GM18907 (cell line): Measurements from ENCODE around the gene SLC38A8.

Source experiments
- ATAC-seq: cut with Tn5 transposase; IDR thresholded peaks from one replicate; pipeline ENCODE4 v1.9.1; 2021; ENCODE audit warnings: mild to moderate bottlenecking, moderate library complexity; ENCODE audit not compliant: unreplicated experiment

The SLC38A8 gene

GRCh38 chr16:84033251-84034195, 9.1 kb downstream of the SLC38A8 start:
- no peak for ATAC-seq

GRCh38 chr16:84032458-84033178, 10.0 kb downstream of the SLC38A8 start:
- ATAC-seq, result no peak

DNA sequence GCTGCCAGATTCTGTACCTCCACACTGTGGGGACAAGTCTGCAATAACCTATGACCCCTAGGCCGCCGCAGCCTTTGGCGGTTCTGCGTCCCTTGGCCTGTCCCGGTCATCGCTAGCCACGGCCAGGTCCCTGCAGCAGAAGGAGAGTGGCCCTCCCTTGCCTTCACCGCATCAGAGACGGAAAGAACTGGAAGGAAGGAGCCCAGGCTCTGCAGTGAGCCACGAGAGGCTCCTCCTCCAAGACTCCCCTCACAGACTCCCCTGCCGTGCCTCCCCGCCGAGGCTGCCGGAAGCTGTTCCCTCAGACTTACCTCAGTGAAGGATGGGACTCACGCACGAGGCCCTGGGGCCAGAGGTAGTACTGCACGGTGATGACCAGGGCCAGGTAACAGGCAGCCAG, 11.0 kb downstream of the SLC38A8 start:
- ATAC-seq, result no peak

GRCh38 chr16:84029297-84030047, 13.1 kb downstream of the SLC38A8 start:
- no peak for ATAC-seq

DNA sequence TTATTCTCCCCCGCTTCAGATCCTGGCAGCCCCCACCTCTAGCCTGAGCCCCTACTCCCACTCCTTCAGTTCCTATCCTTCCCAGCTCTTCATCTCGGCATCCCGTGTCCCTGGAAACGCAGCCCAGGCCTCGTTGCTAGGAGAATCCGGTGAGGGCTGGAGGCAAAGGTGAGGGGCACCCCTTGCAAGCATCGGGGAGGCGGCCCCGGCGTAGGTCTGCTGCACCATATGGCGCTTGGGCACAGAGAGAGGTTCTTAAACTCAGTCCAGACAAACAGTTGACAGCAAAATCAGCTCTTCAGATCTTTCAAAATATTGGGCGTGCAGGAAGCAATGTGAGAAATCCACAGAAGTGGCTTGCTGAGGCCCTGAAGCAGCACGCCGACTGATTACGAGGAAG, 15.0 kb downstream of the SLC38A8 start:
- no peak for ATAC-seq

GRCh38 chr16:84026606-84027005, 16.0 kb downstream of the SLC38A8 start:
- ATAC-seq, result no peak

GRCh38 chr16:84024854-84025253, 17.7 kb downstream of the SLC38A8 start:
- no peak for ATAC-seq

GRCh38 chr16:84022644-84023043, 20.0 kb downstream of the SLC38A8 start:
- ATAC-seq, result no peak

- no peak for ATAC-seq
These were observed 21.1 kb downstream of the SLC38A8 start for GRCh38 chr16:84021488-84021887.

DNA sequence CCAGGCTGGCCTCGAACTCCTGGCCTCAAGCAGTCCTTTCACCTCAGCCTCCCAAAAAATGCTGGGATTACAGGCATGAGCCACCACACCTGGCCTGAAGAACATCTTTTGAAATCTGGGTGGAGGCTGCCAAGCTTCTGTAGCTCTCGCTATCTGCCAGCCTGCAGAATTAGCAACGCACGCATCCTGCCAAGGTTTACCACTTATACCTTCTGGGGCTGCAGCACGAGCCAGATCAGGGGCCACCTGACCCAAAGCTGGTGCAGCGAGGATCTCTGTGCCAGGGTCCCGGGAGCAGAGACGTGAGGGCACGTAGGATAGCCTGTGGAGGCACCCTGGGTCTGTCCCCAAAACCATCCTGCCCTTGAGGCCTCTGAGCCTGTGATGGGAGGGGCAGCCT, 22.2 kb downstream of the SLC38A8 start:
- ATAC-seq, result no peak

GRCh38 chr16:84018710-84019109, 23.9 kb downstream of the SLC38A8 start:
- ATAC-seq, result no peak

DNA sequence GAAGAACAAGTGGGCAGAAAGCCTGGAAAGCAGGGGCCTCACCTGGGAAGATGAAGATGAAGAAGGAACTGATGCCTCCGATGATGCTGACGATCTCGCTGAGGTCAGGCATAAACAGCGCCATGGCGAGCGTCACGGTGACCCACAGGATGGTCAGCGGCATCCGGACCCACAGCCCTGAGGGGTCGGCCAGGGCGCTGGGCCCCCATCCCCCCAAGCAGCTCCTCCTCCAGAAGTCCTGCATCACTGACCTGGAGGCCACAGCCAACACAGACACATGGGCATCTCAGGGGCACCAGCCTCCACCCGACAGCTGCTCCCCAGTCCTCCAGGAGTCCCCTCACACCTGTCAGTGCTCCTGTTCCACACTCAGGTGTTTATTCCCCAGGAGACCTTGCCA, 26.1 kb downstream of the SLC38A8 start:
- no peak for ATAC-seq

DNA sequence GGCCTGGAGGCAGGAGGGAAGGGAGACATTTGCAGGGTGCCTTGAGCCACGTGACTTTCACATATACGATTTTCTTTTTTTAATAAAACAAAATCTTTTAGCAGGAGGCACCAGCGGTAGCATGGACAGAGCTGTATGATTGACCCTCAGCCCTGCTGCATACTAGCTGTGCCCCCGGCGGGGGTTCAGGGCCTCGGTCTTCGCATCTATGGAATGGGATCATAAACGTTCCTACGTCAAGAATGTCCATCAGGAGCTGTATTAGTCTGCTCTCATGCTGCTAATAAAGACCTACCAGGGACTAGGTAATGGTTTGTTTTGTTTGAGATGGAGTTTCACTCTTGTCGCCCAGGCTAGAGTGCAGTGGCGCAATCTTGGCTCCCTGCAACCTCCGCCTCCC, 27.2 kb downstream of the SLC38A8 start:
- no peak for ATAC-seq

GRCh38 chr16:84014570-84015327, 27.8 kb downstream of the SLC38A8 start:
- ATAC-seq, result no peak

GRCh38 chr16:84013787-84014569, 28.6 kb downstream of the SLC38A8 start:
- ATAC-seq, result peak; percentile 87

DNA sequence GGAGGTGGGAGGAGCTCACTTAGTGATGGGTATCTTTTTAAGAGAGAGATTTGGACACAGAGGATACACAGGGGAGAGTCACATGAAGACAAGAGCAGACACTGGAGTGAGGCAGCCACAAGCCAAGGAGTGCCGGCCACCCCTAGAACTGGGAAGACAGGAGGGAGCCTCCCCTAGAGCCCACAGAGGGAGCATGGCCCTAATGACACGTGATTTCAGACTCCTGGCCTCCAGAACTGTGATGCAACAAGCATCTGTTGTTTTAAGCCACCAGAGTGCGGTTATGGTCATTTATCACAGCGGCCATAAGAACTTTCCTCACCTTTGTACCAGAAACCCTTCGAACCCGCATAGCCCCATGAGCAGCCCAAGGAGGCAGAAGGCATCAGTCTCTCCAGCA, 33.3 kb downstream of the SLC38A8 start:
- no peak for ATAC-seq

DNA sequence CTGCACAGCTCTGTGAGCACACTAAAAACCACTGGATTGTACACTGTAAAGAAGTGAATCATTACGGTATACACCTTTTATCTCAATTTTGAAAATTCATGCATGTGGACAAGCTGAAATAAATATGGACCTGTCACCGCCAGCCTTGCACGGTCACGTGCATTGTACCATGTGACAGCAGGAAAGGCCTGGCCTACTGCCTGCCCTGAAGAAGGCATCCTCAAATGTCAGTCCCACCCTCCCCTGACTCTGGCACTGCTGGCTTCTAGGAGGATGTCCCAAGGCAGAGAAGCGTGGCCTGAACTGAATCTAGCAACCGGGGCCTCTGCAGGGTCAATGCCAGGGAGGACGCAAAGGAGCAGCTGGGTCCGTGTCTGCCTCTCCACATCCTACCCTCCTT, 34.6 kb downstream of the SLC38A8 start:
- ATAC-seq, result no peak

GRCh38 chr16:84007520-84007919, 35.1 kb downstream of the SLC38A8 start:
- ATAC-seq, result no peak

GRCh38 chr16:84005391-84005790, 37.2 kb downstream of the SLC38A8 start:
- no peak for ATAC-seq

DNA sequence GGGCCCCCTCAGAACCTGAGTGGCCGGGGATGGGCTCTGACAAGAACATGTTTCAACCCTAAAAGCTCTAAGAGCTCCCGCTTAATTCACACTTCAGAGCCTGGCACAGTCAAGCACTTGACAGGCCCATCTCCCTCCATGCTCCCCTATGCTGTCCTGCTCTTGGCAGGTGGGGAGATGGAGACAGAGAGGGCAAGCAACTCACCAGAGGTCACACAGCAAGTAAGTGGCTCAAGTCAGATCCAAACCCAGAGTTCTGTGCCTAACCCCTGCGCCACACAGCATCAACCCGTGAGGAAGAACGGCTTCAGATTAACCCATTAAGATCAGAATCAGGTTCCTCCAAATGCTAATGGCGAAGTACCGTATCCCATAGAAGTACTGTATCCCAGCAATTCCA, 38.2 kb downstream of the SLC38A8 start:
- ATAC-seq, result no peak
